ENCODE measurements around the gene LNX1. TPM values are rescaled to one million over a fixed set of nuclear protein-coding genes. Genes with fewer than 3 reads are reported as not detected.

The LNX1 gene
- total and polyA plus RNA-seq, 2 of the 13 experiments (the other 11 are each of a cell fraction or from before 2014, with no cell fraction given) = 0.49 TPM

DNA sequence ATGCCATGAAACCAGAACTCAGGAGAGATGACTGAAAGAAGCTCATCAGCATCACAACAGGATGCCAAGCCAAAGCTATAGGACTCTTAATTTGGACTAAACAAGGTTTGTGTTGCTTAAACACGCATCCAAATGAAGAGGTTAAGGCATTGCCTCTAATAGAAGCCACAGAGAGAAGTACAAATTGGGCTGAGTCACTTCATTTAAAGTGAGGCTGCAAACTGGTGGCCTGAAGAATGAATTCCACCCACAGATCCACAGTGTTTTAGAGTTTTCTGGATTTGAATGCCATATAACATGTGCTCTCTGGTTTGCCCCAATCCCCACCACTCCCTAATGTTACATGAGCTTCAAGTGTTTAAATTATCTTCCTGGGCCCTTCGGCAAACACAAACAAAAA is 110.4 kb downstream of the LNX1 start:
- in situ Hi-C loops (cut with HindIII; ENCODE audit: extremely low pct_ligation_motif_present, low pct_unique_long_range_greater_than_20kb) = loop anchor here (25.0 kb wide), 1 partner anchor 756 kb away; the partner anchor contains the start of gene PDGFRA
- H3K27ac ChIP-seq (ENCODE audit: extremely low read length, insufficient read depth, low read length) = no peak overlapping the region
- no peak for FAIRE-seq
- ChIA-PET CTCF (ENCODE audit: low intra/inter-chr PET ratio, low total read pairs) (no interaction called here), POLR2A (no interaction called here)
- BruUV-seq (replicated peaks) = no TSS peak
- no peak overlapping the region for H3K4me3 ChIP-seq (replicated peaks in 1 of 3; ENCODE audit: insufficient read depth in 1 of 3, low read depth in 2 of 3, low read length in 3 of 3)
- H3K79me2 ChIP-seq (ENCODE audit: insufficient read depth, low read length) = no peaks in the 10 kb centered on the region
- intact Hi-C loops (cut with micrococcal nuclease; ENCODE audit: unreplicated experiment) = no loop called here
- no peaks in the 10 kb centered on the region for H3K9me3 ChIP-seq (ENCODE audit: low read length)
- no peak for DNase-seq (ENCODE audit: low spot score)
- ATAC-seq = no peak
- H4K20me1 ChIP-seq (ENCODE audit: insufficient read depth, low read length) = no peaks in the 10 kb centered on the region
- H3K4me2 ChIP-seq (ENCODE audit: low read depth, low read length) = no peak overlapping the region
- no peak overlapping the region for H3K9ac ChIP-seq (ENCODE audit: insufficient read depth, low read depth, low read length)
- no peak for TF ChIP-seq ZNF709 (CRISPR knock-in tag; IDR thresholded peaks at IDR 0.05)
- WGBS (ENCODE audit: low lambda C conversion rate) = 33% methylated on average over 2 of the region's 2 CpGs
- H3K4me1 ChIP-seq (ENCODE audit: insufficient read depth, low read length) = peaks cover 11% of the 10 kb centered on the region
- no peak overlapping the region for H2AFZ ChIP-seq (ENCODE audit: low read length)
- peaks cover 4% of the 10 kb centered on the region in 2 experiments; a peak in 1 of 5 replicates for H3K27me3 ChIP-seq (ENCODE audit: control insufficient read depth in 1 of 2, insufficient read depth in 2 of 2, low read length in 2 of 2)
- no peaks in the 10 kb centered on the region for H3K36me3 ChIP-seq (replicated peaks in 1 of 2; ENCODE audit: control insufficient read depth in 1 of 2, insufficient read depth in 2 of 2, low read length in 2 of 2)

DNA sequence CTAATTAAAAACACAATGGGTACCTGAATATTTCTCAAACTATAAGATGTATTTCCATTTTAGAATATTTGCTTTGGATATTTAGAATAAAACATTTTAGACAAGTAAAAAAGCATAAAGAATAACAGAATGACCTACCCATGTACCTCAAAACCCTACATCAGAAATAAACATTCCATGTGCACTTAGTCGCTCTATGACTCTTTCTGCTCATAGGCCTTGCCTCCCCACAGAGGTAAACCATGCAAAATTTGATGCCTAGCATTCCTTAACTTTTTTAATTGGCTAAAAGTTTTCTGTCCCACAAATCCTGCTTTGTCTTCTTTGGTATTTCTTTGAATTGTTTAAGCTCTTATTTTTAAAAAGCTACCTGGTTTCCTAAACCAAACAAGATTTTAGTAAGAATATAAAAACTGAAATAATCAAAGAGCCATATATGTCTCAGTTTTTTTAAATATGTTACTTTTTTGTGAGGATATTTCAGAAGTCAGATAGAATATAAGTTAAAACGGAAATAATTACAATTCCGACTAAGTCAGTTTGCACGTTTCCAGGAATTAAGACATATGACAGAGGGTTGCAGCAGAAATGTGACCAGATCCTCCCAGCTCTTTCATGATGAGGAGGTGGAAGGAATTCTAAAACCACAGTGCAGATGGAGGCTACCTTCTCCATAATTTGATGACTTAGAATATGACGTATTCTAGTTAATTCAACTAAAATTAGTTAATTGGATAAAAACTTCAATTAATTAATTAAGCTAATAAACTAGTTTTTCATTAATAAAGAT is 111.4 kb downstream of the LNX1 start:
- 76% methylated on average over 5 of the region's 5 CpGs for WGBS (ENCODE audit: low lambda C conversion rate)
- H3K4me3 ChIP-seq (replicated peaks in 1 of 3; ENCODE audit: insufficient read depth in 1 of 3, low read depth in 2 of 3, low read length in 3 of 3) = no peak overlapping the region
- H3K36me3 ChIP-seq (replicated peaks in 1 of 2; ENCODE audit: control insufficient read depth in 1 of 2, insufficient read depth in 2 of 2, low read length in 2 of 2) = no peaks in the 10 kb centered on the region
- H3K4me2 ChIP-seq (ENCODE audit: low read depth, low read length) = no peak overlapping the region
- no TSS peak for BruUV-seq (replicated peaks)
- TF ChIP-seq ZNF44 (CRISPR knock-in tag; IDR thresholded peaks at IDR 0.05) (no peak), SKI (IDR thresholded peaks at IDR 0.05; ENCODE audit: partially characterized antibody) (no peak), FOSL2 (CRISPR knock-in tag; IDR thresholded peaks at IDR 0.05) (no peak), KDM6A (CRISPR knock-in tag; IDR thresholded peaks at IDR 0.05; ENCODE audit: low read depth) (no peak), ZNF263 (CRISPR knock-in tag; IDR thresholded peaks at IDR 0.05) (no peak), KLF16 (CRISPR knock-in tag; IDR thresholded peaks at IDR 0.05) (no peak), DMAP1 (CRISPR knock-in tag; IDR thresholded peaks at IDR 0.05) (no peak), ZBTB42 (CRISPR knock-in tag; IDR thresholded peaks at IDR 0.05) (no peak)
- TF ChIP-seq, protein P1, sequence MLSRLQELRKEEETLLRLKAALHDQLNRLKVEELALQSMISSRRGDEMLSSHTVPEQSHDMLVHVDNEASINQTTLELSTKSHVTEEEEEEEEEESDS (CRISPR knock-in tag; IDR thresholded peaks at IDR 0.05; ENCODE audit: borderline replicate concordance) = no peak
- TF ChIP-seq, protein P2, sequence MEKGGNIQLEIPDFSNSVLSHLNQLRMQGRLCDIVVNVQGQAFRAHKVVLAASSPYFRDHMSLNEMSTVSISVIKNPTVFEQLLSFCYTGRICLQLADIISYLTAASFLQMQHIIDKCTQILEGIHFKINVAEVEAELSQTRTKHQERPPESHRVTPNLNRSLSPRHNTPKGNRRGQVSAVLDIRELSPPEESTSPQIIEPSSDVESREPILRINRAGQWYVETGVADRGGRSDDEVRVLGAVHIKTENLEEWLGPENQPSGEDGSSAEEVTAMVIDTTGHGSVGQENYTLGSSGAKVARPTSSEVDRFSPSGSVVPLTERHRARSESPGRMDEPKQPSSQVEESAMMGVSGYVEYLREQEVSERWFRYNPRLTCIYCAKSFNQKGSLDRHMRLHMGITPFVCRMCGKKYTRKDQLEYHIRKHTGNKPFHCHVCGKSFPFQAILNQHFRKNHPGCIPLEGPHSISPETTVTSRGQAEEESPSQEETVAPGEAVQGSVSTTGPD (CRISPR knock-in tag; IDR thresholded peaks at IDR 0.05) = no peak
- peaks cover 11% of the 10 kb centered on the region for H3K4me1 ChIP-seq (ENCODE audit: insufficient read depth, low read length)
- FAIRE-seq (no peak), DNase-seq (ENCODE audit: low spot score) (no peak), ATAC-seq (no peak)
- in situ Hi-C loops (cut with HindIII; ENCODE audit: extremely low pct_ligation_motif_present, low pct_unique_long_range_greater_than_20kb) = loop anchor here (25.0 kb wide), 1 partner anchor 757 kb away; the partner anchor contains the start of gene PDGFRA
- no peak overlapping the region for H3K9ac ChIP-seq (ENCODE audit: insufficient read depth, low read depth, low read length)
- H3K27me3 ChIP-seq (ENCODE audit: control insufficient read depth in 1 of 2, insufficient read depth in 2 of 2, low read length in 2 of 2) = peaks cover 0 to 4% of the 10 kb centered on the region in 2 experiments; a peak in 1 of 5 replicates
- no peak overlapping the region for H3K27ac ChIP-seq (ENCODE audit: extremely low read length, insufficient read depth, low read length)
- H4K20me1 ChIP-seq (ENCODE audit: insufficient read depth, low read length) = no peaks in the 10 kb centered on the region
- H2AFZ ChIP-seq (ENCODE audit: low read length) = no peak overlapping the region
- H3K9me3 ChIP-seq (ENCODE audit: low read length) = no peaks in the 10 kb centered on the region
- ChIA-PET CTCF (ENCODE audit: low intra/inter-chr PET ratio, low total read pairs) (no interaction called here), POLR2A (no interaction called here)
- no peaks in the 10 kb centered on the region for H3K79me2 ChIP-seq (ENCODE audit: insufficient read depth, low read length)
- intact Hi-C loops (cut with micrococcal nuclease; ENCODE audit: unreplicated experiment) = no loop called here

Data from HepG2 (cell line).